Astrocyte of the spinal cord (primary cell): ENCODE data around the gene CWF19L2.

ENCODE experiments used
- DNase-seq: peaks from one replicate; pipeline ENCODE4 v3.0.0; 2011; ENCODE audit warnings: low read depth, low spot score
- H3K4me3 ChIP-seq: 2 replicates; pipeline ENCODE4 v1.5.1; 2011; ENCODE audit warnings: low read depth, mild to moderate bottlenecking, low read length, moderate library complexity
- in situ Hi-C: cut with HindIII; loops from 2 replicates; pipeline ENCODE4 v1.10.0; 2017; ENCODE audit warnings: low sequenced_read_pairs
- TF ChIP-seq, protein P1 (sequence below): IDR thresholded peaks from 2 replicates; pipeline ENCODE4 v1.5.1; 2012; ENCODE audit warnings: low read depth, mild to moderate bottlenecking, low read length, inconsistent platforms

Gene CWF19L2

DNA sequence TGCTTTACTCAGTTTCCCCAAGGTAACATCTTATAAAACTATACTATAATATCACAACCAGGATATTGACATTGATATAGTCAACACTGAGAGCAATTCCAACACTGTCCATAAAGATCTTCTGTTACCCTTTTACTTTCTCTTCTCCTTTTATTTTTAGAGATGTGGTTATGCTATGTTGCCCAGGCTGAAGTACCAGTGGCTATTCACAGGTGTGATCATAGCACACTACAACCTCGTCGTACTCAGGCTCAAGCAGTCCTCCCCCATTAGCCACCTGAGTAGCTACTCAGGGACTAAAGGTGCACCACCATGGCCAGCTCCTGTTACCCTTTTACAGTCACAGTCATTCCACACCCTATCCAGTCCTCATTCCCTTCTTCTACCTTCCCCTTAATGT lies 119.7 kb downstream of the CWF19L2 start:
- in situ Hi-C loops: no loop called here
- no peak overlapping the region for H3K4me3 ChIP-seq
- DNase-seq: no peak
- TF ChIP-seq, protein P1, sequence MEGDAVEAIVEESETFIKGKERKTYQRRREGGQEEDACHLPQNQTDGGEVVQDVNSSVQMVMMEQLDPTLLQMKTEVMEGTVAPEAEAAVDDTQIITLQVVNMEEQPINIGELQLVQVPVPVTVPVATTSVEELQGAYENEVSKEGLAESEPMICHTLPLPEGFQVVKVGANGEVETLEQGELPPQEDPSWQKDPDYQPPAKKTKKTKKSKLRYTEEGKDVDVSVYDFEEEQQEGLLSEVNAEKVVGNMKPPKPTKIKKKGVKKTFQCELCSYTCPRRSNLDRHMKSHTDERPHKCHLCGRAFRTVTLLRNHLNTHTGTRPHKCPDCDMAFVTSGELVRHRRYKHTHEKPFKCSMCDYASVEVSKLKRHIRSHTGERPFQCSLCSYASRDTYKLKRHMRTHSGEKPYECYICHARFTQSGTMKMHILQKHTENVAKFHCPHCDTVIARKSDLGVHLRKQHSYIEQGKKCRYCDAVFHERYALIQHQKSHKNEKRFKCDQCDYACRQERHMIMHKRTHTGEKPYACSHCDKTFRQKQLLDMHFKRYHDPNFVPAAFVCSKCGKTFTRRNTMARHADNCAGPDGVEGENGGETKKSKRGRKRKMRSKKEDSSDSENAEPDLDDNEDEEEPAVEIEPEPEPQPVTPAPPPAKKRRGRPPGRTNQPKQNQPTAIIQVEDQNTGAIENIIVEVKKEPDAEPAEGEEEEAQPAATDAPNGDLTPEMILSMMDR: no peak

DNA sequence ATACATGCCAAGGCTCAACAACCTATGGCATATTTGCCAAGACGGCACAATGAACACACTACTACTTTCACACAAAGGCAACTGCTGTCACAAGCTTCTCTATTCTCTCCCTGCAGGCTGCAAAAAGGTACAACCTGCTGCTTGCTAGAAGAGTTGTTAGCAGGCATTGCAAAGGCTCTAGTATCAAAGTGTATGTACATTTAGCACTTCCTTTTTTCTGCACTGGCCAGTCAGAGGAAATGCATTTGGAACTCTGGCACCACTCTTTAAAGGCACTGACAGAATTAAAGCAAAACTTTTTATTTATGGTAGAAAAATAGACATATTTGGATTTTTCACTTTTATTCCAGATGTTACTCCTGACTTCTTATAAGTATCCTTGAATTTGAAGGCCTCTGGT lies 125.9 kb downstream of the CWF19L2 start:
- in situ Hi-C loops: no loop called here
- TF ChIP-seq, protein P1: no peak
- DNase-seq: no peak
- H3K4me3 ChIP-seq: no peak overlapping the region

DNA sequence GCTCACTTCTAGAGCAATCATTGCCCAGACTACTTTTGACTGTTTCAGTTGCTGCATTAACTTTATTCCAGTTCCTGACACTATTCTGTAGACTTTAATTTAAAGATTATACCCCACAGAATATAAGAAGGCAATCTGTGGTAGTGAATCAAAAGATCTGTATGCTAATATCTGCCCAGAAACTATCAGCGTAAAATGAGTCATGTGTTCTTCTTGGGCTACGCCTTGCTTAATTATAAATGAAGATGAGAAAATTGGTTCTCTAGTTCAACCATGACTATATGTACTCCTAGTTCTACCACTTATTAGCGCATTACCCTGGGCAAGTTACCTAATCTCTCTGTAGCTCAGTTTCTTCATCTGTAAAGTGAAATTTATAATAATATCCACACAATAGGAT lies 128.5 kb downstream of the CWF19L2 start:
- in situ Hi-C loops: no loop called here
- TF ChIP-seq, protein P1: no peak
- H3K4me3 ChIP-seq: no peak overlapping the region
- DNase-seq: no peak

DNA sequence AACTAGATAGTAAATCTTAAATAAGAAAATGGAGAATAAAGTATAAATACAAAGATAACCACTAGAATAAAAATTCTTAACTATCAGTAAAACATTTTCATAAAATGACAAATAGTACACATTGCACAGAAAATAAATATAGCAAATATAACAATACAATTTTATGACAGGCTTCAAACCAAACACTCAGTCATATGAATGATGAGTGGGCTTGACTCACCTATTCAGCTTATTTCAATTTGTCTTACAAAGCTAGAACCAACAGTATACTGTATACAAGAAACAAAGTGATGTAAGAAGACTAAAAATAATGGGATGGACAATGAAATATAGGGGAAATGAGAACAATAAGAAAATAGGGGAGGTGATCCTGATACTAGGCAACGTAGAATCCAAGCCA lies 141.2 kb downstream of the CWF19L2 start:
- H3K4me3 ChIP-seq: no peak overlapping the region
- no peak for DNase-seq
- in situ Hi-C loops: no loop called here
- TF ChIP-seq, protein P1: no peak

DNA sequence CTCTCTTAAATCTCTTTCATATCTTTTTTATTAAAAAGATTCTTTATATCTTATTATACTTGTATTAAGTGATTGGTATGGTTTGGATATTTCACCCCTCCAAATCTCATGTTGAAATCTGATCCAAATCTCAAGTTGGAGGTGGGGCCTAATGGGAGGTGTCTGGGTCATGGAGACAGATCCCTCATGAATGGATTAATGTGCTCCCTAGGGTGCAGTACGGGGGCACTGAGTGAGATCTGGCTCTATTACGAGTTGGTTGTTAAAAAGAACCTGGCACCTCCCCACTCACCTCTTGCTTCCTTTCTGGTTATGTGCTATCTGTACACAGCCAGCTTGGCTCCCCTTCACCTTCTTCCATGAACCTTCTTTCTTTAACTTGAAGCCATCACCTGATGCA lies 149.6 kb downstream of the CWF19L2 start:
- TF ChIP-seq, protein P1: no peak
- DNase-seq: no peak
- in situ Hi-C loops: no loop called here
- H3K4me3 ChIP-seq: no peak overlapping the region

DNA sequence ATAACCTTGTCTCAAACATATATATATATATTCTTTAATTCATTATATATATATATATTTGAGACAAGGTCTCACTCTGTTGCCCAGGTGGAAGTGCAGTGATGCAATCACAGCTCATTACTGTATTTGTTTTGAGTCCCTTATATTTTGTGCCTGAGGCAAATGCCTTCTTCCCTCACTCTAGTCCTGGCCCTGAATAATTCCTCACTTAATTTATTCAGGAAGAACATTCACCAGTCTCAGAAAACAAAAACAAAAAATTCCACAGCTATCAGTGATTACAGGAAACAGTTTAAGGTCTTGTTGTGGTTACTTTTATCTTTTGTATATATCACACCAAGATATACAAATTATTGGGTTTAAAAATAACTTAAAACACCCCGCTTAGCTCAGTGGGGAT lies 155.7 kb downstream of the CWF19L2 start:
- H3K4me3 ChIP-seq: no peak overlapping the region
- in situ Hi-C loops: no loop called here
- DNase-seq: no peak

More for the DNA sequence above, 155.7 kb downstream of the CWF19L2 start:
- TF ChIP-seq, protein P1: no peak
